ENCODE measurements around the gene CDH4. TPM values are rescaled to one million over a fixed set of nuclear protein-coding genes. Genes with fewer than 3 reads are reported as not detected.

The CDH4 gene
- total RNA-seq, 1 donor from 2014 or later, result 12.1 TPM

DNA sequence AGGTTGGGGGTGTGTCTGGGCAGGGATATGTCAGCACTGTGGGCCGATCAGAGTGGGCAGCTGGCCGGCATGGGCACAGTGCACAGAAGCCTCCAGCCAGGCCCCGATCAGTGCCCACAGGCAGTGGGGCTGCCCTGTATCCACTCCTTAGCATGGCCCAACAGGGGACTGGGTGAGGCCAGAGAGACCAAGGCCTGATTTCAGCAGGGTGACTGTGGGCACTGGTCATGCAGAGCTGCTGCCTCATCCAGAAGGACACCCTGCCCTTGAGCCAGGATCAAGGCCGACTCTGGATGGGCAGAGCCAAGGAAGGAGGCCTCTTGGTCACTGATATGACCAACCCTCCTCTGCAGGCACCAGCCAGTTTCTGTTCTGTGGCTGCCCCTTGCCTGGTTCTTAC is 159.7 kb downstream of the CDH4 start:
- TF ChIP-seq, protein P1, sequence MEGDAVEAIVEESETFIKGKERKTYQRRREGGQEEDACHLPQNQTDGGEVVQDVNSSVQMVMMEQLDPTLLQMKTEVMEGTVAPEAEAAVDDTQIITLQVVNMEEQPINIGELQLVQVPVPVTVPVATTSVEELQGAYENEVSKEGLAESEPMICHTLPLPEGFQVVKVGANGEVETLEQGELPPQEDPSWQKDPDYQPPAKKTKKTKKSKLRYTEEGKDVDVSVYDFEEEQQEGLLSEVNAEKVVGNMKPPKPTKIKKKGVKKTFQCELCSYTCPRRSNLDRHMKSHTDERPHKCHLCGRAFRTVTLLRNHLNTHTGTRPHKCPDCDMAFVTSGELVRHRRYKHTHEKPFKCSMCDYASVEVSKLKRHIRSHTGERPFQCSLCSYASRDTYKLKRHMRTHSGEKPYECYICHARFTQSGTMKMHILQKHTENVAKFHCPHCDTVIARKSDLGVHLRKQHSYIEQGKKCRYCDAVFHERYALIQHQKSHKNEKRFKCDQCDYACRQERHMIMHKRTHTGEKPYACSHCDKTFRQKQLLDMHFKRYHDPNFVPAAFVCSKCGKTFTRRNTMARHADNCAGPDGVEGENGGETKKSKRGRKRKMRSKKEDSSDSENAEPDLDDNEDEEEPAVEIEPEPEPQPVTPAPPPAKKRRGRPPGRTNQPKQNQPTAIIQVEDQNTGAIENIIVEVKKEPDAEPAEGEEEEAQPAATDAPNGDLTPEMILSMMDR (IDR thresholded peaks at IDR 0.05; ENCODE audit: insufficient read depth, low read length, severe bottlenecking), result no peak
- no peak overlapping the region for H3K4me3 ChIP-seq (ENCODE audit: low read depth, low read length)
- FAIRE-seq (no peak), DNase-seq (ENCODE audit: low read depth) (no peak)
- H3K27me3 ChIP-seq (ENCODE audit: control insufficient read depth, insufficient read depth, low read length), result no peaks in the 10 kb centered on the region
- no peaks in the 10 kb centered on the region for H3K36me3 ChIP-seq (ENCODE audit: control insufficient read depth, insufficient read depth, low read length)

DNA sequence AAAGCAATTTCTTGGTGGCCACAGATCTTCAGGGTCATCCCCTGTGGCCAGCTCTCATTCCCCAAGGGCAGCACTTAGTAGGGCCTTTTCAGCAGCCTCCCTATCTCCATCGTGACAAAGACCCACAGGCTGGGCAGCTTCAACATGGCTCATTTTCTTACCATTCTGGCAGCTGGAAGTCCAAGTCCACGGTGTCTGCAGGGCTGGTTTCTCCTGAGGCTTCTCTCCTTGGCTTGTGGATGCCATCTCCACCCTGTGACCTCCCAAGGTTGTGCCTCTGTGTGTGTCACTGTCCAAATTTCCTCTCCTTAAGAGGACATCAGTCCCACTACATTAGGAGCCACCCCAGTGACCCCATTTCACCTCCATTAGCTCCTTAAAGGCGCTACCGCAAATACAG is 161.7 kb downstream of the CDH4 start:
- Histone ChIP-seq H3K27me3 (ENCODE audit: control insufficient read depth, insufficient read depth, low read length) (no peaks in the 10 kb centered on the region), H3K36me3 (ENCODE audit: control insufficient read depth, insufficient read depth, low read length) (no peaks in the 10 kb centered on the region), H3K4me3 (ENCODE audit: low read depth, low read length) (no peak overlapping the region)
- DNase-seq (ENCODE audit: low read depth) (no peak), FAIRE-seq (no peak)
- TF ChIP-seq, protein P1 (IDR thresholded peaks at IDR 0.05; ENCODE audit: insufficient read depth, low read length, severe bottlenecking), result no peak

DNA sequence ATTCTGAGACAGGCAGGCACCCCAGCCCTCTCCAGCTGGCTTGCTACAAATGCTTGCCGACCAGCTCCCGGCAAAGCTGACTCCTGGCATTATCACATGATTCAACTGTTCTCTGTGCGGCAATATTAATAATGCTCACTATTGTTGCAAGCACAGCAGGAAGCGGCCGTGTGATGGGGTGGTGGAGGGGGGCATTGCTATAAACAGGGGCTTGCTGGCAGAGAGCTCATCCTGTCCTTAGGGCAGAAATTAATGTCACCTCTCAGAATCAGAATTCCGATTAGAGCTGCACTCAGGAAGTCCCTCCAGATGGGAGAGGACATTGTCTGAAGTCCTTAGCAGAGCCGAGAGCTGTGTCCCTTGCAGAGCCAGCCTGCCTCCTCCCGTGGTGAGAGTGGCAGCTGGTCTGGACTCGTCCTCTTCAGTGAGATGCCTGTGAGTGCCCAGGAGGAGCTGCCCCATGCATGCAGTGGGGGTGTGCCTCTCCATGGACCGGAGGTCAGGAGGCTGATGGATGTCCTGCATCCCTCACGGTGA is 162.5 kb downstream of the CDH4 start:
- Histone ChIP-seq H3K4me3 (ENCODE audit: low read depth, low read length) (no peak overlapping the region), H3K36me3 (ENCODE audit: control insufficient read depth, insufficient read depth, low read length) (no peaks in the 10 kb centered on the region), H3K27me3 (ENCODE audit: control insufficient read depth, insufficient read depth, low read length) (no peaks in the 10 kb centered on the region)
- no peak for DNase-seq (ENCODE audit: low read depth)
- FAIRE-seq, result no peak
- TF ChIP-seq, protein P1 (IDR thresholded peaks at IDR 0.05; ENCODE audit: insufficient read depth, low read length, severe bottlenecking), result no peak

DNA sequence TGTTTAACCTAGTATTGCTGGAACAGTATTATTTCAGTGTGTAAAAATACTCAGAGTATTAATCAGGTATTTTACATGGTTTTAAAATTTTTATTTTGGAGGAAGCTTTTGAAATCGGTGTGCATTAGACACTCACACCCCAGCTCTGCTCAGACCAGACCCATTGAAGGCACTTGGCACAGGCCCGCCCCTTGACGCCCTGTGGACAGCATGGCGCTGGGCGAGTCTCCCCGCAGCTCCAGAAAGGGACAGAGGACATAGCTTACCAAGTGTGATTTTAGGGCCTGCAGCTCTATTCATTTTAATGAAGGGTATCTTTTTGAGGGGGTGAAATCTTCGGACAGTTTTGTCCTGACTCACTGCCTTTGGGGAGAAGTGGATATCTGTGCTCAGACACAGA is 164.5 kb downstream of the CDH4 start:
- no peaks in the 10 kb centered on the region for H3K27me3 ChIP-seq (ENCODE audit: control insufficient read depth, insufficient read depth, low read length)
- DNase-seq (ENCODE audit: low read depth) (no peak), FAIRE-seq (no peak)
- no peaks in the 10 kb centered on the region for H3K36me3 ChIP-seq (ENCODE audit: control insufficient read depth, insufficient read depth, low read length)
- TF ChIP-seq, protein P1 (IDR thresholded peaks at IDR 0.05; ENCODE audit: insufficient read depth, low read length, severe bottlenecking), result no peak
- H3K4me3 ChIP-seq (ENCODE audit: low read depth, low read length), result no peak overlapping the region

DNA sequence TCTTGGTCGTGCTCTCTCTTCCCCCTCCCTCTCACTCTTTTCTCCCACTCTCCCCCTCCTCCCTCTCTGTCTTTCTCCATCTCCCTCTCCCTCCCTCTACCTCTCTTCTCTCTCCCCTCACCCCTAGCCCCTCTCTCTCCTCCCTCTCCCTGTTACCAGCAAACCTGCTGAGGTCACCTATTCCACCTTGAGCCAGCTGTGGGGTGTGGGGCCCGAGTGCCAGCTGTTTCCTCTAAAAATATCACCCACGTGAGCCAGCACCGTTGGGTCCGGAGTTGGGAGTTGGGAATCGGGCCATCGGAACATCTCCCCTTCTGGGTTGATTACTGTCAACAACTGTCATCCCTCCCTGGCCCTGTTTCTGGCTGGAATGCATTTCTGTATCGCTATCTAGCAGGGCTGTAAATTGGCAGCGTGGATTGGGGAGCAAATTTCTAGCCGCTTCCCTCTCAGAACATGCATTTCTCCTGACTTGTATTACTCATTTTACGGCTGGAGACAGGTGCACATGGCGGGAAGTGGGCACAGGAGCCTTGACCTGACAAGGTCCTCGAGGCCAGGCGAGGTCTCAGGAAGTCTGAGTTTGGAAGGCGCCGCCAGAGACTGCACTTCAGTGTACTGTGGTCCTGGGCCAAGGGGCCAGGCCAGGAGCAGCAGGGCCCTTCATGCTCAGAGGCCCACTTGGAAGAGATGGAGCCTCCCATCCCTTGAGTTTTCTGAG is 165.3 kb downstream of the CDH4 start:
- no peak for FAIRE-seq

More for the DNA sequence above, 165.3 kb downstream of the CDH4 start:
- DNase-seq (ENCODE audit: low read depth), result no peak
- TF ChIP-seq, protein P1 (IDR thresholded peaks at IDR 0.05; ENCODE audit: insufficient read depth, low read length, severe bottlenecking), result no peak
- no peaks in the 10 kb centered on the region for H3K36me3 ChIP-seq (ENCODE audit: control insufficient read depth, insufficient read depth, low read length)
- H3K4me3 ChIP-seq (ENCODE audit: low read depth, low read length), result no peak overlapping the region
- no peaks in the 10 kb centered on the region for H3K27me3 ChIP-seq (ENCODE audit: control insufficient read depth, insufficient read depth, low read length)
